IMR-90 (cell line): ENCODE data around the gene ANKRD7.

ENCODE experiments used
- BHLHE40 ChIP-seq: fragments of 150-350 bp; IDR thresholded peaks from 2 replicates; pipeline ENCODE4 v1.6.1; 2016; ENCODE audit warnings: mild to moderate bottlenecking, low read depth, low read length
- CEBPB ChIP-seq: IDR thresholded peaks from 2 replicates; pipeline ENCODE4 v1.6.1; 2012; ENCODE audit warnings: low read depth, low read length, improper control_type of control experiment
- CTCF ChIP-seq: conservative IDR thresholded peaks from 2 replicates; pipeline ENCODE4 v1.5.1; 2012; ENCODE audit warnings: mild to moderate bottlenecking, low read depth, low read length, improper control_type of control experiment
- FOS ChIP-seq: fragments of 150-350 bp; IDR thresholded peaks from 2 replicates; pipeline ENCODE4 v1.6.1; 2016; ENCODE audit warnings: low read depth, low read length
- MAZ ChIP-seq: IDR thresholded peaks from 2 replicates; pipeline ENCODE4 v1.6.1; 2012; ENCODE audit warnings: low read depth, mild to moderate bottlenecking, low read length, improper control_type of control experiment, moderate library complexity, borderline replicate concordance
- POLR2A ChIP-seq: IDR thresholded peaks from 2 replicates; pipeline ENCODE4 v1.6.1; 2012; ENCODE audit warnings: mild to moderate bottlenecking, low read depth, low read length
- RFX5 ChIP-seq: IDR thresholded peaks from 2 replicates; pipeline ENCODE4 v1.8.0; 2012; ENCODE audit warnings: low read depth, mild to moderate bottlenecking, low read length, moderate library complexity
- USF2 ChIP-seq: fragments of 150-350 bp; IDR thresholded peaks from 2 replicates; pipeline ENCODE4 v1.6.1; 2017; ENCODE audit warnings: mild to moderate bottlenecking, antibody characterized with exemption, low read length, low read depth

GRCh38 chr7:118281196-118281595 is 56.7 kb downstream of the ANKRD7 start:
- TF ChIP-seq FOS (no peak), CTCF (no peak), MAZ (no peak), BHLHE40 (no peak), POLR2A (no peak), RFX5 (no peak), USF2 (no peak), CEBPB (no peak)
